ENCODE results near the gene TFDP2. TPM values are rescaled to one million over a fixed set of nuclear protein-coding genes. Genes with fewer than 3 reads are reported as not detected.

TFDP2 gene
- total and polyA plus RNA-seq, 2 of the 8 experiments (the other 6 are each of a cell fraction or from before 2014, with no cell fraction given), result 41.1 to 119 TPM

GRCh38 chr3:142035308-142035922, 113.9 kb downstream of the TFDP2 start:
- no peaks in the 10 kb centered on the region for H3K36me3 ChIP-seq (ENCODE audit: control insufficient read depth in 2 of 4, insufficient read depth in 4 of 4, low read length in 3 of 4)
- ChIA-PET CTCF (ENCODE audit: partially characterized antibody) (no interaction called here), POLR2A (ENCODE audit: partially characterized antibody) (no interaction called here)
- H2BK20ac ChIP-seq (ENCODE audit: low read length), result no peak overlapping the region
- H3K79me1 ChIP-seq (ENCODE audit: low read depth, low read length), result no peaks in the 10 kb centered on the region
- H4K8ac ChIP-seq (ENCODE audit: extremely low read depth, insufficient read depth, low read length), result no peak overlapping the region
- H3K79me2 ChIP-seq (ENCODE audit: control insufficient read depth in 1 of 2, insufficient read depth in 2 of 2, low read length in 2 of 2), result no peaks in the 10 kb centered on the region
- 91% methylated on average over 3 of the region's 3 CpGs; no CpG with 5 or more reads in 1 of the 2 experiments for WGBS, 2 experiments (ENCODE audit: extremely low coverage in 1 of 2, insufficient coverage in 1 of 2, insufficient read length in 1 of 2, insufficient replicate concordance in 2 of 2, low coverage in 1 of 2, low lambda C conversion rate in 2 of 2, missing lambda C conversion rate in 1 of 2)
- H2BK15ac ChIP-seq (ENCODE audit: low read length), result no peak overlapping the region
- no peak overlapping the region for H2BK5ac ChIP-seq (ENCODE audit: low read depth, low read length)
- no peak overlapping the region for H2AFZ ChIP-seq (ENCODE audit: low read length)
- no peaks in the 10 kb centered on the region for H3K9me3 ChIP-seq (ENCODE audit: insufficient read depth in 2 of 2, low read depth in 1 of 2, low read length in 1 of 2)
- H3K56ac ChIP-seq (replicated peaks; ENCODE audit: insufficient read length, low read depth, low read length), result no peak overlapping the region
- H2BK120ac ChIP-seq (replicated peaks; ENCODE audit: low read depth, low read length), result no peak overlapping the region
- H4K5ac ChIP-seq (ENCODE audit: insufficient read length, low read depth, low read length), result no peak overlapping the region
- H2BK12ac ChIP-seq (ENCODE audit: low read depth, low read length), result no peak overlapping the region
- H3K4me1 ChIP-seq (replicated peaks in 1 of 4; ENCODE audit: control insufficient read depth in 3 of 4, insufficient read depth in 4 of 4, low read length in 3 of 4), result no peaks in the 10 kb centered on the region
- H3K4me2 ChIP-seq (ENCODE audit: insufficient read depth in 1 of 2, low read depth in 2 of 2, low read length in 2 of 2), result no peak overlapping the region
- H4K91ac ChIP-seq (replicated peaks; ENCODE audit: insufficient read length, low read length), result no peak overlapping the region
- no peak overlapping the region for H3K18ac ChIP-seq (ENCODE audit: extremely low read depth, low read length)
- no peak overlapping the region for H3K9ac ChIP-seq (replicated peaks in 1 of 4; ENCODE audit: extremely low read depth in 1 of 4, low read depth in 3 of 4, low read length in 3 of 4)
- H3K23me2 ChIP-seq (ENCODE audit: low read depth, low read length), result no peaks in the 10 kb centered on the region
- peaks cover 0 to 2% of the 10 kb centered on the region in 2 experiments for H4K20me1 ChIP-seq (replicated peaks in 1 of 2; ENCODE audit: control insufficient read depth in 1 of 2, insufficient read depth in 2 of 2, low read length in 2 of 2)
- DNase-seq (ENCODE audit: low read depth in 1 of 2, low spot score in 2 of 2), result no peak
- H3K4me3 ChIP-seq (ENCODE audit: extremely low read depth in 1 of 4, insufficient read depth in 2 of 4, low read depth in 3 of 4, low read length in 4 of 4), result no peak overlapping the region
- no peak for FAIRE-seq
- no peak overlapping the region for H2AK5ac ChIP-seq (ENCODE audit: low read depth, low read length)
- H3K14ac ChIP-seq (ENCODE audit: insufficient read length), result no peak overlapping the region
- H3K27me3 ChIP-seq (replicated peaks in 1 of 4; ENCODE audit: control insufficient read depth in 3 of 4, extremely low read depth in 1 of 4, insufficient read depth in 3 of 4, low read length in 3 of 4), result no peaks in the 10 kb centered on the region
- no peak overlapping the region for H3K23ac ChIP-seq (ENCODE audit: insufficient read length)
- no peak overlapping the region for H3K27ac ChIP-seq (ENCODE audit: low read depth, low read length)
- no peak overlapping the region for H3K4ac ChIP-seq (replicated peaks; ENCODE audit: insufficient read length, low read depth, low read length)
- no peak for TF ChIP-seq SIN3A (conservative IDR thresholded peaks at IDR 0.05 in 1 of 2, IDR thresholded peaks at IDR 0.05 in 1 of 2; ENCODE audit: low read depth in 1 of 2, low read length in 2 of 2)
- TF ChIP-seq JUND (IDR thresholded peaks at IDR 0.05; ENCODE audit: low read length), result no peak
- TF ChIP-seq SP4 (IDR thresholded peaks at IDR 0.05; ENCODE audit: low read length), result no peak
- TF ChIP-seq ASH2L (IDR thresholded peaks at IDR 0.05; ENCODE audit: low read length), result no peak
- no peak for TF ChIP-seq RBBP5 (IDR thresholded peaks at IDR 0.05; ENCODE audit: borderline replicate concordance, low read depth, low read length)
- TF ChIP-seq, protein P1, sequence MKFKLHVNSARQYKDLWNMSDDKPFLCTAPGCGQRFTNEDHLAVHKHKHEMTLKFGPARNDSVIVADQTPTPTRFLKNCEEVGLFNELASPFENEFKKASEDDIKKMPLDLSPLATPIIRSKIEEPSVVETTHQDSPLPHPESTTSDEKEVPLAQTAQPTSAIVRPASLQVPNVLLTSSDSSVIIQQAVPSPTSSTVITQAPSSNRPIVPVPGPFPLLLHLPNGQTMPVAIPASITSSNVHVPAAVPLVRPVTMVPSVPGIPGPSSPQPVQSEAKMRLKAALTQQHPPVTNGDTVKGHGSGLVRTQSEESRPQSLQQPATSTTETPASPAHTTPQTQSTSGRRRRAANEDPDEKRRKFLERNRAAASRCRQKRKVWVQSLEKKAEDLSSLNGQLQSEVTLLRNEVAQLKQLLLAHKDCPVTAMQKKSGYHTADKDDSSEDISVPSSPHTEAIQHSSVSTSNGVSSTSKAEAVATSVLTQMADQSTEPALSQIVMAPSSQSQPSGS (IDR thresholded peaks at IDR 0.05; ENCODE audit: low read length), result no peak
- TF ChIP-seq, protein P2, sequence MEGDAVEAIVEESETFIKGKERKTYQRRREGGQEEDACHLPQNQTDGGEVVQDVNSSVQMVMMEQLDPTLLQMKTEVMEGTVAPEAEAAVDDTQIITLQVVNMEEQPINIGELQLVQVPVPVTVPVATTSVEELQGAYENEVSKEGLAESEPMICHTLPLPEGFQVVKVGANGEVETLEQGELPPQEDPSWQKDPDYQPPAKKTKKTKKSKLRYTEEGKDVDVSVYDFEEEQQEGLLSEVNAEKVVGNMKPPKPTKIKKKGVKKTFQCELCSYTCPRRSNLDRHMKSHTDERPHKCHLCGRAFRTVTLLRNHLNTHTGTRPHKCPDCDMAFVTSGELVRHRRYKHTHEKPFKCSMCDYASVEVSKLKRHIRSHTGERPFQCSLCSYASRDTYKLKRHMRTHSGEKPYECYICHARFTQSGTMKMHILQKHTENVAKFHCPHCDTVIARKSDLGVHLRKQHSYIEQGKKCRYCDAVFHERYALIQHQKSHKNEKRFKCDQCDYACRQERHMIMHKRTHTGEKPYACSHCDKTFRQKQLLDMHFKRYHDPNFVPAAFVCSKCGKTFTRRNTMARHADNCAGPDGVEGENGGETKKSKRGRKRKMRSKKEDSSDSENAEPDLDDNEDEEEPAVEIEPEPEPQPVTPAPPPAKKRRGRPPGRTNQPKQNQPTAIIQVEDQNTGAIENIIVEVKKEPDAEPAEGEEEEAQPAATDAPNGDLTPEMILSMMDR (IDR thresholded peaks at IDR 0.05; ENCODE audit: control extremely low read depth in 1 of 3, insufficient read depth in 1 of 3, low read depth in 1 of 3, low read length in 3 of 3), result no peak
- TF ChIP-seq FOSL1 (IDR thresholded peaks at IDR 0.05; ENCODE audit: insufficient read depth, low read depth, low read length), result no peak
- no peak for TF ChIP-seq BACH1 (IDR thresholded peaks at IDR 0.05; ENCODE audit: low read length)
- TF ChIP-seq TEAD4 (IDR thresholded peaks at IDR 0.05; ENCODE audit: low read depth, low read length), result no peak

All from H1 (cell line).